Jurkat, Clone E6-1 (cell line): ENCODE data around the gene SLC27A6.
"Not testable (repeated sequence)": the region's sequence is repeated elsewhere in the genome, so short reads cannot be mapped to it uniquely, and the experiment has no call there.

ENCODE experiments used
- DNase-seq: peaks from one replicate; pipeline ENCODE4 v3.0.0-alpha.2; 2011; ENCODE audit warnings: low read depth, low spot score
- H3K4me3 ChIP-seq: 2 replicates; pipeline ENCODE4 v1.5.1; 2011; ENCODE audit warnings: mild to moderate bottlenecking, low read length, control low read depth, moderate library complexity

The SLC27A6 gene

DNA sequence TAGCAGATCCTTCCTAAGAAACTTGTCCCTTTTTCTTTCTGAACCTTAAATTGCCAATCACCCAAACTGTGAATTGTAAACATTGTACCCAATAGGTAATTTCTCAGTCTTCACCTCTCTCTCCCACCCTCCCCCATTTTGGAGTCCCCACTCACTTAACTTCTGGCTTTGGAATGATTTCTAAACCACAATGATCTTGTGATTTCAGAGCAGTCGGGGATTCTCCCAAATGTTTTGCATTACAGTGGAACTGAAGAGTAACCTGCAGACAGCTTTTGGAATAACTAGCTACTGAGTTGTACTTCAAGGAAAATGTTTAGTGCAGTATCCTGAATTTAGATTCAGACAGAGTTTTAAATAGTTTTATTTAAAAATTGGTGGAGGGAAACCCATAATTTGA, 19.2 kb downstream of the SLC27A6 start:
- no peak overlapping the region for H3K4me3 ChIP-seq
- no peak for DNase-seq

DNA sequence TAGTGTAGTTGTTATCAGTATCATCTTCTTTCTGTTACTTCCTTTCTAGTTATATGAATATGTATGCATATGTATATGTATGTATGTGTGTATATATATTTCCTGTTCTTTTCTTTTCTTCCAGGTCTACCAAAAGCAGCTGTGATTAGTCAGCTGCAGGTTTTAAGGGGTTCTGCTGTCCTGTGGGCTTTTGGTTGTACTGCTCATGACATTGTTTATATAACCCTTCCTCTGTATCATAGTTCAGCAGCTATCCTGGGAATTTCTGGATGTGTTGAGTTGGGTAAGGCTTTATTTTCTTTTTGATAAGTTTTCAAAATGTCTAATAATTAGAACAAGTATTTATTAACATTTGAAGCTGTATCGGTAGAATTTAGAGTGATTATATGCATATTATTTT, 23.2 kb downstream of the SLC27A6 start:
- no peak for DNase-seq
- no peak overlapping the region for H3K4me3 ChIP-seq

DNA sequence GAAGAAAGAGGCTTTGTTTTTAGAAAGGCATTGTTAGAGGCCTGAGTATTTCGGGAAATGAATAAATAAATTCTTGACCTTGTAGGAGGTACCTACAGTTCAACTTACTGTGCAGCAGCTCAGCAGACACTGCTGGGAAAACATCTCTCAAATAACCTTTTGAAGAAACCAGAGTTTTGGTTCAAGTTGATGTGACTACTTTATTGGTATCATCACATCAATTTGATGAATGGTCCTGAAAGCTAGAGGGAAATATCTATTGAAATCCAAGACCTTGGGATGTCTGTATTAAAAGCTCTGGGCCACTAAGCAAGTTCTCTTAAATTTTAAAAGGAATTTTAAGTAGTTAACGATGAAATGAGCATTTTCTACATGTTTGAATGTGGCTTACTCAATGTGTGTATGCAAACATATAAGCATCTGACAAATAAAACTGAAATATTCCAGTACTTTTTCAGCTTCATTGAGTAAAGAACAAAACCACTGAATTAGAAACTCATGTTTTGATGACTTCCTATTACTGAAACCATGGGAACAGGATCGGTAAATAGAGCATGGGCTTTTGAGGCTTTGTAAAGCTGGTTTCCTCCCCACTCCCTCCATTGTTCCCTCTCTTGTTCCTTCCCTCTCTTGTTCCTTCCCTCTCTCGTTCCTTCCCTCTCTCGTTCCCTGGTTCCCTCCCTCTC, 36.7 kb downstream of the SLC27A6 start:
- no peak overlapping the region for H3K4me3 ChIP-seq
- DNase-seq: no peak

DNA sequence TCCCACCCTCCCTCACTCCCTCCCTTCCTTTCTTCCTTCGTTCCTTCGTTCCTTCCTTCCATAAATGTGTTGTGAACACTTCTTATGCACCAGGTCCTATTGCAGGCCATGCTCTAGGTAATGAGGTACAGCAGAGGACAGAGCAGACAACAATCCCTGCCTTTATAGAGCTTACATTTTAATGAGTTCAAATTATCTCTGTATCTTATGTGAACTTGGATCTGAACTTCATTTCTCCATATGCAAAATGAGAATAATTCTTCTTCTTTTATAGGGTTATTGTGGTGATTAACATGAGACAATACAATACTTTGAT, 37.2 kb downstream of the SLC27A6 start:
- no peak for DNase-seq
- H3K4me3 ChIP-seq: no peak overlapping the region

DNA sequence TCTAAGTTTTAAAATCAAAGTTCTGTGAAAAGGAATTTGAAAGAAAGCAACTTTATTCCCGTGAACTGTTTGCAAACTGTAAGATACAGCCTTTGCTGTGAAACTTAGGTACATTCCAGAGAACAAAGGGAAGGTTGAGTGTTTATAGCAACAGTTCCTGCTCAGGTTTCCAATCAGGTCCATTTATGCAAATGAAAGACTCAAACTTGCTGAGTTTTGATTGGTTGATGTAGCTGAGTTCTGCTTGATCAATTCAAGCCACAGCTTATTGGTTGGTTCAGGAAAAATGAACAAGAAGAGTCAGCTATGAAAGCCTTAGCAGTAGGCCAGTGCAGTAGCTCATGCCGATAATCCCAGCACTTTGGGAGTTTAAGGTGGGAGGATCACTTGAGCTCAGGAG, 37.9 kb downstream of the SLC27A6 start:
- no peak overlapping the region for H3K4me3 ChIP-seq
- peak; percentile 18 for DNase-seq

DNA sequence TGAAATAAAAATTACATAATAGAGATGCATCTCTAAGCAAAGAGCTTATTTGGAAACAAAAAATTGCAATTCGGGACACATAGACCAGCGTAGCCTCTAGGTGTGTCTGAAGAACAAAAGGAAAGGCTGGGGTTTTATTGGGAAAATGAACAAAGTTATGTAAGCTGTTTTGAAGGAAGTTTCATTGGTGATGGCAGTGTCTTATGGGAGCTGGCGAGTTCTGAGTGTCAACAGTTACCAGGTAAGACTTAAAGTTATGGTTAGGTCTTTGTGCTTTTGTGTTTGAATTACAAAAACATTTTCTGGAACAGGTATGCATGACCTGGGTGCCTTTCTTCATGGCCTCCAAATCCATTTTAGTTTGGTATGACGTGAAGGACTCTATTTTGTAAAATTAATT, 48.9 kb downstream of the SLC27A6 start:
- H3K4me3 ChIP-seq: no peak overlapping the region
- DNase-seq: no peak

DNA sequence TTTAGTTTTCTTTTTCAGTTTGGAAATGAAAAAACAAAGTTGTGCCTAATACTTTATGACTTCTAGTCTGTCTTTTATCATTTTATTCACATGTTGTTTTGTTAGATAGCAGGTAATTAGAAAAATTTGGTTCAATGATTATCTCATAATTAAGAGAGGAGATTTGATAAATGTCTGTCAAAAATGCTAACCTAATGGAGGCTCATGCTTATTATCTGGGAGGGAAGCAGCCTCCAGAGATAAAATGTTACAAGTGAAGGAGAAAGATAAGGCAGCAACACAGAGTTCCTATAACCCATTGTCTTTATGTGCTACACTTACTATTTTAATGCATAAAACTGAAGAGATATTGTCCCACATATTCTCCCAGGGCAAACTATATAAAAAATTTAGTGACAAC, 53.5 kb downstream of the SLC27A6 start:
- DNase-seq: no peak
- H3K4me3 ChIP-seq: no peak overlapping the region

DNA sequence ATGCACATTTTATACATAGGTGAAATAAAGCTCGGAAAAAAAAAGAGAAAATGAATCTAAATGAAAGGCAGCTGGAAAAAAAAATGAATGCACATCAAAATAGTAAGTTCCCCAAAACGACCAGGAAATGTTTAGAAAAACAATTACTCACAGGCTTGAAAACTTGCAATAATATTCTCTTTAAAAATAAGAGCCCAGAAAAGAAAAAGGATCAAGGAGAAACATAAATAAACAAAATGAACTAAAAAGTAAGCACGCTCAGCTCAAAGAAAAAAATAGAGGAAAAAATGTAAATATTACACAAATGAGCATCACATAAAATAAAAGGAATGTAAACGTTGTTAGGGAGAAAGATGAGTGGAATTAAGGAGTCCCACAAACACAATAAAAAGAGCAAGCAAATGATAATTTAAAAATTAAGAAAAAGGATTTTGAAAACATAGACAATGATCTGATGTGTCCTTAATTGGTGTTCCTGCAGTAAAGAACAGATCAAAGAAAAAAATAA, 54.2 kb downstream of the SLC27A6 start:
- DNase-seq: no peak

DNA sequence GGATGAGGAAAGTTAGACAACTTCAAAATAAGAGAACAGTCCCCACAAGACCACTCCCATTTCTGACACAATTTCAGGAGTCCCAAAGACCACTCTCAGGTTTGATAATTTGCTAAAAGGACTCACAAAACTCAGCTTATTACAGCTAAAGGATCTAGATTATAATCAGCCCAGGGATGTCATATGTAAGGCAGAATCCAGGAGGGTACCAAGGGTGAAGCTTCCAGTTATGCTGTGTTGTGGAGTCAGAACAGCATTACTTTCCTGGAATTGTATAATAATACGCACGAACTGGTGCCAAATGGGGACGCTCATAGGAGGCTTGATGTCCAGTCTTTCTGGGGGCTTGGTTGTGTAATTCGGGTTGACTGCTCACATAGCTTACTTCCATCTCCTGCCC, 55.4 kb downstream of the SLC27A6 start:
- DNase-seq: no peak
- H3K4me3 ChIP-seq: no peak overlapping the region

More for the DNA sequence above, 54.2 kb downstream of the SLC27A6 start:
- no peak overlapping the region for H3K4me3 ChIP-seq

DNA sequence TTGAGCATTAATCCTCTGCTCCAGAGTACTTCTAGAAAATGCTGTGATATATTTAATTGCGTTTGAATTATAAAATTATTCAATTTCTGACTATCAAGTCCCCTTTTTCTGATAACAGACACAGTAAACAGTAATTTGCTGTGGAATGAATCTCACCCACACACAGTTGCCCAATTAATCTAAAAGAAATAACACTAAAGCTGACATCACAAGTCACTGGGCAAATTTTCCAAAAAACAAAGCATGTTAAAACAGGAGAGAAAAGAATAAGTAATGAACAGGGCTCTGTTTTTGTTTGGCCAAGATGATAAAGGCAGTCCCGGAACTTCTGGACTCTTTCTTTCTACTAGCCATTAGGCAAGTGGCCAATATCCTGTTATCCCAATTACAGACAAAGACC, 56.5 kb downstream of the SLC27A6 start:
- no peak for DNase-seq

DNA sequence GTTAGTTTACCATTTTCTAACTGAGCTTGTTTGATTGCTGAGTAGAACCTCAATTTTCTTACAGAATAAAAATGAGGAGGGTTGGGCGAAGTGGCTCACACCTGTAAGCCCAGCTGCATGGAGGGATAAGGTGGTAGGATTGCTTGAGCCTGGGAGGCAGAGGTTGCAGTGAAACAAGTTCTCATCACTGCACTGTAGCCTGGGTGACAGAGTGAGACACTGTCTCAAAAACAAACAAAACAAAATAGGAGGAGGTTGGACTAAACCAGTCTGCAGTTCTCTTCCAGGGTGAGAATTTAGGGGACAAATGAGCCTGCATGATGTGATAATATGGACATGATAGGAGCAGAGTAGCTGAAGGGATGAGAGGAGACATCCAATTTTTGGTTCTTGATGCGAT, 57.3 kb downstream of the SLC27A6 start:
- no peak overlapping the region for H3K4me3 ChIP-seq
- no peak for DNase-seq

More for the DNA sequence above, 56.5 kb downstream of the SLC27A6 start:
- no peak overlapping the region for H3K4me3 ChIP-seq

DNA sequence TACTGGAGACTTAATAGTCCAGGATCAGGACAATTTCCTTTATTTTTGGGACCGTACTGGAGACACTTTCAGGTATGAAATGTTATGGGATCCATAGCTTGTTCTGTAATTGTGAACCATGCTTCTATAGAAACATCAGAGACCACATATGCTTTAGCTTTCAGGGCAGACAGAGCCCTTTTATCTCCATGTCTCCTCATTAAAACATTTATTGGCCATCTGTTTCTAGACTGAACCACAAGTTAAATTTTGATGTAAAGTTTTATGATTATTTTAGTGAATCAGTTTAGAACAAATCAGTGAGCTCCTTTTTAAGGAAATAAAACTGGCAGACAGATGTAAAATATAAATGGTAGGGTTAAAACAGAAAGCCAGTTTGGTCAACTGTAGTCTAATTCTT, 62.0 kb downstream of the SLC27A6 start:
- DNase-seq: no peak
- no peak overlapping the region for H3K4me3 ChIP-seq

DNA sequence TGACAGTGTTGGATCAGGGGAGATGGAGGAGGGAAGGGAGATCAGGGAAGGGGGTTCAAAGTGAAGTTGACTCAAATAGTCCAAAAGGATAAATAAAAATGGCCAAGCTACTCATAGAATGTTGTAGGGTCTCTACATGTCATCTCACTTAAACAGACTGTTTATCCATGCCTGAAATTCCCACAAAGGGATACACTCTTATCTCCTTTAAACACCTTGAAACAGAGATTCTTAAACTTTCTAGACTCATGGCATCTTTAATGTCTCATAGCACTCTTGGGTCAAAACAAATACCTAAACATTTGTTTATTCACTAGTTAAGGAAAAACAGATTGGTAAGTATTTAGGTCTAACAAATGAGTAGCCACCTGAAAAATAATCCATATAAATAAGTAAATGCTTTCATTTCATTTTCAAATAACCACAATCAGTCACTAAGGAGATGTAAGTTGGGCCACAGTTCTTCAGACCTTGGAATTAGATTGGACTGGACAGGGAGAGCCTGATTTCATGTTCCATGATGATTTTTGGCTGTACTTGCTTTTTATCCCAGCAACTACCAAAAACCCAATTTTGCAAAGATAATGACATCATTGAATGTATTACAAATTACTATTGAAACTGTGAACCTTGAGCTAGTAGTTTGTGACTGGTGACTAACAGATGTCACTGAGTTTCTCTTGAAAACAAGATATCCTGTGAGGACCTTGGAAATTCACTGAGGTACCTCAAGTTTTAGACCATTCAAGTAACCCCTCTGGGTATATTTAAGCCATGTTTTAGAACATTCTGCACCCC, 66.8 kb downstream of the SLC27A6 start:
- H3K4me3 ChIP-seq: no peak overlapping the region
- DNase-seq: no peak

DNA sequence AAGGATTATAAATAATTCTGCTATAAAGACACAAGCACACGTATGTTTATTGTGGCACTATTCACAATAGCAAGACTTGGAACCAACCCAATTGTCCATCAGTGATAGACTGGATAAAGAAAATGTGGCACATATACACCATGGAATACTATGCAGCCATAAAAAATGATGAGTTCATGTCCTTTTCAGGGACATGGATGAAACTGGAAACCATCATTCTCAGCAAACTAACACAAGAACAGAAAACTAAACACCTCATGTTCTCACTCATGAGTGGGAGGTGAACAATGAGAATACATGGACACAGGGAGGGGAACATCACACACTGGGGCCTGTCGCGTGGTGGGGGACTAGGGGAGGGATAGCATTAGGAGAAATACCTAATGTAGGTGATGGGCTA, 71.0 kb downstream of the SLC27A6 start:
- not testable (repeated sequence) for H3K4me3 ChIP-seq, DNase-seq

DNA sequence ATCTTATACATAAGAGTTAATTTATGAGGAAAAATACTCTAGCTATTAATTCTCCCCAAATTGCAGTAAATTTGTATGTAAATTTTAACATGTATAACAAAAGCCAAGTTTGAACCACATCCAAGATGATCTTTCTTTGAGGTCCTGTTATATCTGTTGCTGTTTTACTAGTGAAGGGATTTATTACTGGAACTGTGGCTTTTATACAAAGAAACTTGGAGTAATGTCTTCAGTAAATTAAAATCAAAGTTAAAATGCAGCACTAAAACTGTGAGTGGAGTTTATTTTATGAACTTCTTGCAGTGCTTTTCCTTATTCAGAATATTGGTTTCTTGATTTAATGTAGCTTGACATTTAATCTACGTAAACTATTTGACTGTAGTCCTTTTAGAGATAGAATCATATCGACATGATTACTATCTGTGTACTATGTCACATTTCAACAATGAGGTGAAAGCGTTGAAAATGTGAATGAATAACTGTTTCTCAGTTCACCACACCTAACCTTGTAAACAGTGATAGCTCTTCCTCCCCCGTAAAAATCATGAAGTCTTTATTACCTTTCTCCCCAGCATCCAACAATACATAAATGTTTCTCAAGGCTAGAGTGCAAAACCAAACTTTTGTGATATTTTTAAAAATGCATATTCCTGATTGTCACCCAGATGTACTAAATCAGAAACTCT, 76.1 kb downstream of the SLC27A6 start:
- H3K4me3 ChIP-seq: no peak overlapping the region
- no peak for DNase-seq

DNA sequence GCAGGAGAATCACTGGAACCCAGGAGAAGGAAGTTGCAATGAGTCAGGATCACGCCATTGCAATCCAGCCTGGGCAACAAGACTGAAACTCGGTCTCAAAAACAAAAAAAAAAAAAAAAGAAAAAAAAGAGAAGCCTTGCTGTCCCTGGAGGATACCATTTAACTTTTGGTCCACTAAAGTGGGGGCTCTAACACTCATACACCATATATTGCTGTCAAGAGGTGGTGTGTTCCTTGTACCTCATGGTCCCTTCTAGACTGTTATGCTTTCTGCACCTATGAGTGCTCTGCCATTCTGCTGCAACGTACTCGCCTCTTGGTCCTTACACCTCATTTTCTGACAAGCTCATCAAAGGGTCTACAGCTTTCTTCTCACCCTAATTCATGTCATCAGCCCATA, 77.0 kb downstream of the SLC27A6 start:
- no peak for DNase-seq
- no peak overlapping the region for H3K4me3 ChIP-seq

DNA sequence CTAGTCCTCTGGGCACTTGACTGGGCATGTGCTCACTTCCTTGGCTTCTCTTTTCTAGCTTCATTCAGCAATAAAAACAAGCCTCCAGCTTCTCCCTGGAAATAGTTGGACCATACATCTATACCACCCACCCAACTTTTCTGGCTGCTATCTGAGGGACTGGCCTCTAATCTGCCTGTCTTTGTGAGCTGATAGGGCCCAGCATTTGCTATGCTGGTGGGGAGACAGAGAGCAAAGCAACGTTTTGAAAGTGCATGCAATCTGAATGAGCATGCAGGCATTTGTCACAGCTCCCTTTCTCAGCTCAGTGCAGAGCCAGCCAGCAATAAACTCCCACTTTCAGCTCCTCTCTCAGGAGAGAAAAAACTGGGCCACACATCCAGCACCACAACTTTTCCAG, 78.6 kb downstream of the SLC27A6 start:
- DNase-seq: no peak
- no peak overlapping the region for H3K4me3 ChIP-seq

DNA sequence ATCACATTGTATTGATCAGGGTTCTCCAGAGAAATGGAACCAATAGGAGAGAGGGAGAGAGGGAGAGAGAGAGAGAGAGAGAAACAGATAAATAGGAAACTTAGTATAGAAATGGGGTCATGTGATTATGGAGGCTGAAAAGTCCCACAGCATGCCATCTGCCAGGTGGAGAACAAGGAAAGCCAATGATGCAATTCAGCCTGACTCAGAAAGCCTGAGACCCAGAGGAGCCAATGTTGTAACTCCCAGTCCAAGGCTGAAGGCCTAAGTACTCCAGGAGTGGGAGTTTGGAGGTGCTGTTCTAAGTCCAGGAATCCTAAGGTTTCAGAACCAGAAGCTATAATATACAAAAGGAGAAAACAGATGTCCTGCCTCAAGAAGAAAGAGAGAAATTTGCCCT, 80.9 kb downstream of the SLC27A6 start:
- H3K4me3 ChIP-seq: no peak overlapping the region
- no peak for DNase-seq

DNA sequence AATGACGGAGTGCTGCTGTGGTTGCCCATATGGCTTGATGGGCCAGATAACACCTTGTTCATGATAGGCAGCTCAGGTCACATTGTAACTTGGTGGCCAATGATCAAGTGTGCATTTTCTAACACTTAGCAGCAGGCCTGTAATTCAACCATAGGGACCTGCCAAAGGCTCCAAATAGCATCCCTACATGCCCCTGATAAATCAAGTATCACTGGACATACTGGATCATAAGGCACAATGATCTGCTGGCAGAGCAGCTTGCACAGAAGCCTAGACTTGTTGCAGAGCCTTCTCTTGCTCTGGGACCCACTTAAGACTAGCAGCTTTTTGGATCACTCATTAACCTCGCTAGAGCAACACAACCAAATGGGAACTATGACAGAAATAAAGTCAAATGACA, 83.2 kb downstream of the SLC27A6 start:
- H3K4me3 ChIP-seq: no peak overlapping the region
- no peak for DNase-seq

DNA sequence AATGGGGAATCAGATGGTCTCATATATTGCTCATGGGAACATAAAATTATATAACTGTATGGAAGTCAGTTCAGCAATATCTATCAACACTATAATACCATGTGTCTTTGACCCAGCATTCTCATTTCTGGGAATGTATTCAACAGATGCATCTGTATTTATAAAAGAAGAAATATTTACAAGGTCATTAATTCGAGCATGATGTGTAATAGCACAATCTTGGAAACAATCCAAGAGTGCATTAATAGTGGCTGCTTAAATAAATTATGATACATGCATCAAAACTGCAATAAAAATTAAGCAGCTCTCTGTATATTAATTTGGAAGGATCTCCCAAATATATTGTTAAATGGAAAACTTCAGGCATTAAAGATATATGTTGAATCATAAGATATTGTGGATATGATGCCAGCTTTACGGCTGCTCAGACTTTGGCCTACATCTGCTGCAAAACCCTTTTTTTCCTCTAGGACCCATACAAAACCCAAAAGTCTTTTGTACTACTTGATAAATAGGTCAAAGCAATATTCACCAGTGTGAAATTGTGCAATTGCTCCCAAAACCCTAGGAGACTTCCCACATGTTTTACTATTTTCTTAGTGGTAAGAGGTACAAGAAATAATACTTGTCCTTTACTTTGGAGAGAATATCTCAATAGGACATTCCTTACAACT, 84.0 kb downstream of the SLC27A6 start:
- no peak for DNase-seq
- H3K4me3 ChIP-seq: no peak overlapping the region
